Activated naive CD8-positive, alpha-beta T cell treated with anti-CD3 and anti-CD28 coated beads, Interleukin-2, amount 10 ng/mL, durations not matched to agents 7 days and 5 days (primary cell): ENCODE results near the gene HELLS. TPM values are rescaled to one million over a fixed set of nuclear protein-coding genes. Genes with fewer than 3 reads are reported as not detected.
"Not testable (repeated sequence)": the region's sequence is repeated elsewhere in the genome, so short reads cannot be mapped to it uniquely, and the experiment has no call there.

Source experiments
- ATAC-seq: fragments of 150-1000 bp; cut with Tn5 transposase; one replicate; pipeline ENCODE4 v1.10.0; 2021; ENCODE audit warnings: low read depth, moderate library complexity
- POLR2A ChIA-PET: fragments of 350-600 bp; sonication (Branson Sonifier 250); formaldehyde crosslinking; loops from one replicate; lab custom pipeline; 2021; ENCODE audit warnings: antibody characterized with exemption; lab: Charles Lee
- DNase-seq: peaks from one replicate; pipeline ENCODE4 v3.0.0; 2021
- H3K27ac Mint-ChIP-seq: one replicate; pipeline ENCODE4 v1.8.0; 2022; ENCODE audit warnings: mild to moderate bottlenecking, mixed read lengths
- H3K27me3 Mint-ChIP-seq: one replicate; pipeline ENCODE4 v1.8.0; 2022; ENCODE audit warnings: mild to moderate bottlenecking, moderate library complexity, mixed read lengths
- H3K36me3 Mint-ChIP-seq: one replicate; pipeline ENCODE4 v1.8.0; 2021; ENCODE audit warnings: mild to moderate bottlenecking, mixed read lengths
- H3K4me1 Mint-ChIP-seq: one replicate; pipeline ENCODE4 v1.8.0; 2021; ENCODE audit warnings: mixed read lengths
- H3K4me3 Mint-ChIP-seq: one replicate; pipeline ENCODE4 v1.8.0; 2022; ENCODE audit warnings: mild to moderate bottlenecking, moderate library complexity, mixed read lengths
- H3K9me3 Mint-ChIP-seq: one replicate; pipeline ENCODE4 v1.8.0; 2021; ENCODE audit warnings: mixed read lengths
- total RNA-seq, 2 experiments: library from RNA; stranded (reverse); gene quantifications; one replicate each; pipeline ENCODE4 v1.2.3, GENCODE V29; 2021

The HELLS gene
- total RNA-seq, 2 experiments from 2014 or later = 98.1 to 114 TPM

DNA sequence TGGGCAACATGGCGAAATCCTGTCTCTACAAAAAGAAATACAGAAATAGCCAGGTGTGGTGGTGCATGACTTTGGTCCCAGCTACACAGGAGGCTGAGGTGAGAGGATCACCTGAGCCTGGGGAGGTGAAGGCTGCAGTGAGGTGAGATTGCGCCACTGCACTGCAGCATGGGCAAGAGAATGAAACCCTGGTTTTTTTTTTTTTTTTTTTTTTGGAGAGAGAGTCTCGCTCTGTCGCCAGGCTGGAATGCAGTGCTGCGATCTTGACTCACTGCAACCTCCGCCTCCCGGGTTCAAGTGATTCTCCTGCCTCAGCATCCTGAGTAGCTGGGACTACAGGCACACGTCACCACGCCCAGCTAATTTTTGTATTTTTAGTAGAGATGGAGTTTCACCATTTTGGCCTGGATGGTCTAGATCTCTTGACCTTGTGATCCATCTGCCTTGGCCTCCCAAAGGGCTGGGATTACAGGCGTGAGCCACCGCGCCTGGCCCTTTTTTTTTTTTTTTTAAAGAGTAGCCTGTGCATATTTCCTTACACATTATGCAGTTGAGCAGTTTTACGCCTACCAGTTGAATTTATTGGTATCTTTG, 22.2 kb downstream of the HELLS start:
- ATAC-seq, H3K4me3 Mint-ChIP-seq, DNase-seq, POLR2A ChIA-PET, H3K27ac Mint-ChIP-seq, H3K4me1 Mint-ChIP-seq, H3K9me3 Mint-ChIP-seq, H3K27me3 Mint-ChIP-seq: not testable (repeated sequence)
- peaks cover 28% of the 10 kb centered on the region for H3K36me3 Mint-ChIP-seq

DNA sequence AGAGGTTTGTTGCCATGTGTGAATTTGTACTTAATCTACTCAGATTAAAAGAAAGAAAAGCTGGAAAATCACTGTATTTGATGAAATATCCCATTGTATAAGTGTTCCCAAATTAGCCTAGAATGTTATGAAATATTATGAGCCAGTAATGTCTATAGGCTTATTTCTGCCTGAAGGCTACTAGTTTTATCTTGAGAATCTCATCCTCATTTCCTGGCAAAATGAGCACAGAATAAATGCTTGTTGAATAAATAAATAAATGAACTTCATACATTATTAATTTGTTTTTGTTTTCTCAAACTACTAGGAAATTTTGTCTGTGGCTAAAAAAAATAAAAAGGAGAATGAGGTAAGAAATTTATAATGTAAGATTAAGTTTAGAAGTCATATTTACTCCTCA, 25.5 kb downstream of the HELLS start:
- peaks cover 41% of the 10 kb centered on the region for H3K36me3 Mint-ChIP-seq
- H3K9me3 Mint-ChIP-seq = no peaks in the 10 kb centered on the region
- ATAC-seq = no peak
- no peaks in the 10 kb centered on the region for H3K27me3 Mint-ChIP-seq
- H3K27ac Mint-ChIP-seq = no peak overlapping the region
- POLR2A ChIA-PET = no interaction called here
- no peaks in the 10 kb centered on the region for H3K4me1 Mint-ChIP-seq
- no peak for DNase-seq
- H3K4me3 Mint-ChIP-seq = no peak overlapping the region

DNA sequence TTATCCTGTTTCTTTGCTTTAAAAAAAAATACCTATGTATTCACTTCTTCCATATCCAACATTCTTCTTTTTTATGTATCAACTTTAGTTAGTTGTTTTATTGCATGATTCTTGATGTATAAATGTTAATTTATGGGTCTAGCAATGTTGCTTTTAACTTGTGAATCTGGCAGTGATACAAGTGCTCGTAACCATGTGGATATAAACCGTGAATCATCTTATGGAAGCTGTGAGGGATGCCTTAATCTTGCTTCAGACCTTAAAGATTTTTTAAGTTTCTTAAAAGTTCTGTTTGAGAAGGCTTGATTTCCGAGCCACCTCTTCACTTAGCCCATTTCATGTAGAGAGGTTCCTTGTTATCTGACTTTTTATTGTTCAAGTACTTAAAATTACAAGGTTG, 25.9 kb downstream of the HELLS start:
- Mint-ChIP-seq H3K27me3 (no peaks in the 10 kb centered on the region), H3K4me1 (no peaks in the 10 kb centered on the region), H3K9me3 (no peaks in the 10 kb centered on the region), H3K36me3 (peaks cover 39% of the 10 kb centered on the region), H3K4me3 (no peak overlapping the region), H3K27ac (no peak overlapping the region)
- ATAC-seq (no peak), DNase-seq (no peak)
- POLR2A ChIA-PET = no interaction called here

DNA sequence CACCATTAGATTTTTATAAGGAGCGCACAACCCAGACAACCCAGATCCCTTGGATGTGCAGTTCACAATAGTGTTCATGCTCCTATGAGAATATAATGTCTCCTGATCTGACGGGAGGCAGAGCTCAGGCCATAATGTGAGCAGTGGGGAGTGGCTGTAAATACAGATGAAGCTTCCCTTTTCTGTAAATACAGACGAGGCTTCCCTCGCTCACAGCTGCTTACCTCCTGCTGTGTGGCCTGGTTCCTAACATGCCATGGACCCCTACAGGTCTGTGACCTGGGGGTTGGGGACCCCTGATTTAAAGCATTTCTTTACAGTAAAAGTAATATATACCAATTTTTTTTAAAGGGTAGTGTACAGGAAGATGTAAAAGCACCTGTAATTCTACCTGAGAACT, 33.2 kb downstream of the HELLS start:
- POLR2A ChIA-PET = no interaction called here
- Mint-ChIP-seq H3K36me3 (peaks cover 31% of the 10 kb centered on the region), H3K27me3 (no peaks in the 10 kb centered on the region), H3K9me3 (no peaks in the 10 kb centered on the region), H3K27ac (no peak overlapping the region), H3K4me1 (no peaks in the 10 kb centered on the region), H3K4me3 (no peak overlapping the region)
- DNase-seq (no peak), ATAC-seq (no peak)

DNA sequence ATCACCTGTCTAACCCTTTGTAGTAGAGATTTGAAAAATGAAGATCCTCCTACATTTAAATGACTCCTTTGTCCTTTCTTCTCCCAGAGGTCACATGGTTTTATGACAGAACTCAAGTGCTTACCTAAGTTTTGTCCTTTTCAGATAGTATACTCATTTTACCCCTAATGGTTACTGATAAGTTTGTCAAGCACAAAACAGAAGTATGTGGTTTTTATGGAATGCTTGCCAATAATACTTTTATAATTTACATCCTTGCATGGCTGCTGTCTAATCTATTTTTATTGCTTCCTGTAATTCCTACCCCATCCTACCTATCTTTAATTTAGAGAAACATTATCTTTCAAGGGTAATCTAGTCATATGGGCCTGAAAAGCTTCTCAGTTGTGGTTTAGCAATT, 37.5 kb downstream of the HELLS start:
- ATAC-seq (no peak), DNase-seq (no peak)
- Mint-ChIP-seq H3K4me1 (no peaks in the 10 kb centered on the region), H3K36me3 (peaks cover 9% of the 10 kb centered on the region), H3K27ac (no peak overlapping the region), H3K9me3 (no peaks in the 10 kb centered on the region), H3K4me3 (no peak overlapping the region), H3K27me3 (no peaks in the 10 kb centered on the region)
- POLR2A ChIA-PET = no interaction called here

DNA sequence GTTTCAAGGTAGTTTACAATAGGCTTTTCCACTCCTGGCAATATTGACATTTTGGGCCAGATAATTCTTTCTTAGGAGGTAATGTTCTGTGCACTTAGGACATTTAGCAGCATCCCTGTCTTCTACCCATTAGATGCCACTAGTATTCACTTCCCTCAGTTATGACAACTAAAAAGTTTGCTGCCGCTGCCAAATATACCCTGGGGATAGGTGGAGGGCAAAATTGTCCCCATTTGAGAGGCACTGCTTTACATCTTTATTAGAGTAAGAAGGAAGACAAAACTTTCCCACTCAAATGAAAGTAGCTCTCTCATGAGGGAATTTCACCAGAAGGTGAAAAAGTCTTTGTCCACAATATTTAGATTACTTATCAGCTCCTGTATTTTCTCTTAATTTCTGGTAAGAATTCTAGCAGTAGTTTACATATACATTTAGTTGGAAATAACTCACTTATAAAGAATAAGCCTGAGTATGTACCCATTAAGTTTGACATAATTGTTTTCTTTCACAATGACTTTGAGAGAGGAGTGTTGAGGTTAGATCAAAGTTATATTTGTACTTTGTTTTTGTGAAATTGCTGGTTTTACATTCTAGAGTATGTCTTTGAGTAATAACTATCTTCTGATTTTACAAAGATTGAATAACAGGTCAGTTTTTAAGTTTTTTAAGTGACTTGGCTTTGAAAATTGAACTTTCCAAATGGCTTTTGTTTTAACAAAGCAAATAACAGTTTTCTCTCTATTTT, 46.0 kb downstream of the HELLS start:
- POLR2A ChIA-PET = no interaction called here

DNA sequence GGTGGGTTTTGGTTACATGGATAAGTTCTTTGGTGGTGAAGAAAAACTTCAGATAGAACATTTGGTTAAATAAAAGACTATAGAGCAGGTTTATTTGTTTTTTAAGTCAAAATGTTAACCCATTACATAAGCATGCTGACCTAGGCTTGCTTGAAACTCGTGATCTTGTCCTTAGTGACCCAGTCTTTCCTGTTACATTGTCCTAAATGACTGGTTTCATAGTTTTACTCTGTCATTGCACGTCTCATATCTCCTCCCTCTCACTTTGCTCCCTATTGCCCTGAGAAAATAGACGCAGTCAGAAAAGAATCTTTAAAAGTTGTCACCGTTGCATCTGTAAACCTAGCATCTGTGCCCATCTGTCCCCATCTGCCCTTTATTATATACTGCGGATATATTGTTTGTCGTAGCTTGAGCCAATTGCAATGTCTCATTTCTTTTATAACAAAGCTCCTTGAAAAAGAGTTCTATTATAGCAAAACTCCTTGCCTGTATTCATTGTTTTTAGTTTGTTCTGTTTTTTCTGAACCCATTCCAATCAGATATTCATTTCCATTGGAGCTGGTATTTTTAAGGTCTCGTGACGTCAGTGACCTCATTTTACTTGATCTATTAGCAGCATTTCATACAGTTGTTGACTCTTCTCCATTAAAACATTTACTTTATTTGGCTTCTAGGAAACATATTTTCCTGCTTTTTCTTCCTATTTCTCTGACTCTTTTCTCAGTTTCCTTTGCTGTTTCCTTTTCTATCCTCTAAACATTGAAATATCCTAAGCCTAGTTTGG, 57.3 kb downstream of the HELLS start:
- Mint-ChIP-seq H3K4me3 (no peak overlapping the region), H3K36me3 (peaks cover 47% of the 10 kb centered on the region), H3K27me3 (no peaks in the 10 kb centered on the region), H3K9me3 (no peaks in the 10 kb centered on the region), H3K27ac (no peak overlapping the region), H3K4me1 (no peaks in the 10 kb centered on the region)
- DNase-seq = no peak
- no peak for ATAC-seq
- POLR2A ChIA-PET = no interaction called here

More for the DNA sequence above, 46.0 kb downstream of the HELLS start:
- Mint-ChIP-seq H3K27ac (no peak overlapping the region), H3K27me3 (no peaks in the 10 kb centered on the region), H3K4me3 (no peak overlapping the region), H3K36me3 (peaks cover 34% of the 10 kb centered on the region), H3K4me1 (peaks cover 2% of the 10 kb centered on the region), H3K9me3 (no peaks in the 10 kb centered on the region)
- DNase-seq (no peak), ATAC-seq (no peak)

DNA sequence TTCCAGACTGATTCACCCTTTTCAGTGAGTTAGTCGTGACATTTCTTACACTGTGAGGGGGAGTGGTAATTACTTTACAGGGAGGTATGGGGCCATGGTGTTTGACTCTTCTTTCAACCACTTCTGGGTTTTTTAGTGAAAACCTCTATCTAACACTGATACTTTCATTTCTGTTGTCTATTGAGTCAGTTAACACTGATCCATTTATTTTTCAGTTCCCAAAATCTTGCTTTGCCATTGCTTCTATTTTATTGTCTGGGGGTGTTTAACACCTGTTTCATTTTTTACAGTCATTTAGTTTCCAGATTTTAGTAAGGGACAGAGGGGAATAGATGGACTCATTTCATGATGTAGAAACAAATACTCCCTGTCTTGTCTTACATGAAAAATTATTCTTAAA, 61.5 kb downstream of the HELLS start:
- Mint-ChIP-seq H3K4me1 (no peaks in the 10 kb centered on the region), H3K4me3 (no peak overlapping the region), H3K9me3 (no peaks in the 10 kb centered on the region), H3K27me3 (no peaks in the 10 kb centered on the region), H3K27ac (no peak overlapping the region), H3K36me3 (peaks cover 51% of the 10 kb centered on the region)
- POLR2A ChIA-PET = no interaction called here
- no peak for DNase-seq
- ATAC-seq = no peak

DNA sequence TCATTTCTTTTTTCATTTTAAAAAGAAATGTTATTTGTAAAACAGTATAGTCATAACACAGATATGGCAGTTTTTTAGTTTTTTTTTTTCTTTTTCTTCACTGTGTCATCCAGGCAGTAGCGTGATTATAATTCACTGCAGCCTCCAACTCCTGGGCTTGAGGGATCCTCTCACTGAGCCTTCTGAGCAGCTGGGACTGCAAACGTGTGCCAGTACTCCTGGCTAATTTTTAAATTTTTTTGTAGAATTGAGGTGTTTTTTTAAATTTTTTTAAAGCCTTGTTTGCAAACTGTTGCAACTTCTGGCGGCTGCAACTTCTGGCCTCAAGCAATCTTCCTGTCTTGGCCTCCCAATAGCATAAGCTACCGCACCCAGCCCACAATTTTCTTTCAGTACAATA, 63.0 kb downstream of the HELLS start:
- Mint-ChIP-seq H3K4me1 (no peaks in the 10 kb centered on the region), H3K36me3 (peaks cover 45% of the 10 kb centered on the region), H3K4me3 (no peak overlapping the region), H3K27me3 (no peaks in the 10 kb centered on the region), H3K27ac (no peak overlapping the region), H3K9me3 (no peaks in the 10 kb centered on the region)
- DNase-seq = no peak
- POLR2A ChIA-PET = no interaction called here
- ATAC-seq = no peak

DNA sequence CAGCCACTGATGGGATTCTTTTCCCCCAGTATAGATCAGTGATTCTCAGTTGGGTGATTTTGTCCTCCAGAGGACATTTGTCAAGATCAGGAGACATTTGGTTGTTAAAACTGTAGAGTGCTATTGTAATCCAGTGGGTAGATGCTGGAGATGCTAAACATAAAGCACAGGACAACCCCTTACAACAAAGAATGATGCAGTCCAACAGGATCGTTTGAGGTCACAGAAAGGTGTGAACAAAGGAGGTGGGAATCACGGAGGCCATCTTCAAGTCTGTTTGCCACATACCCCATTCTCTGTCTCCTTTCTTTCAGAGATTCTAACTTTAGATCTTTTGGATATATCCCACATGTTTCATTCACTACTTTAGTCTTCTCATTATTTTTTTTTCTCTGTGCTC, 69.0 kb downstream of the HELLS start:
- no peaks in the 10 kb centered on the region for H3K27me3 Mint-ChIP-seq
- peaks cover 22% of the 10 kb centered on the region for H3K36me3 Mint-ChIP-seq
- H3K27ac Mint-ChIP-seq = no peak overlapping the region
- ATAC-seq = no peak
- DNase-seq = no peak
- POLR2A ChIA-PET = no interaction called here
- no peaks in the 10 kb centered on the region for H3K9me3 Mint-ChIP-seq
- H3K4me3 Mint-ChIP-seq = no peak overlapping the region
- peaks cover 5% of the 10 kb centered on the region for H3K4me1 Mint-ChIP-seq

DNA sequence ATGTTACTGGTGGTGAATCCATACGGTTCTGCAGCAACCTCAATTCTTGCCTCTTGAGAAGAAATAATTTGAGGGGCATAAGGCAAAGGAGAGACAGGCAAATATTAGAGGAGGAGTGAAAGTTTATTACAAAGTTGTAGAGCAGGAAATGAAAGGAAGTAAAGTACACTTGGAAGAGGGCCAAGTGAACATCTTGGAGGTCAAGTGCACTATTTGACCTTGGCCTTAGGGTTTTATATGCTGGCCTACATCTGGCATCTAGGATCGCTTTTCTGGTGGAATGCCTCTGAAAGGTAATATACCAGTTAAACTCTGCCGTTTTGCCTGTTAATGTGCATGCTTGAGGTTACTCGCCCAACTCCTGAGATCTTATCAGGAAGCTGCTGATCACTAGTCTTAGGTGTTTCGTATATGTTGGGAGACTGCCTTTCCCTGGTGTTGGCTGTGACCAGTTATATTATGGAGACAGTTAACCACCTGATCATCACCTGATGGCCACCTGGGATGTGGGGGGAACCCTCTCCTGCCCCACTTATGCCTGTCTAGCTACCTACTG, 71.9 kb downstream of the HELLS start:
- Mint-ChIP-seq H3K9me3 (no peaks in the 10 kb centered on the region), H3K4me1 (peaks cover 5% of the 10 kb centered on the region), H3K27ac (no peak overlapping the region), H3K27me3 (no peaks in the 10 kb centered on the region), H3K4me3 (no peak overlapping the region), H3K36me3 (peaks cover 6% of the 10 kb centered on the region)
- ATAC-seq (no peak), DNase-seq (no peak)
- POLR2A ChIA-PET = no interaction called here

DNA sequence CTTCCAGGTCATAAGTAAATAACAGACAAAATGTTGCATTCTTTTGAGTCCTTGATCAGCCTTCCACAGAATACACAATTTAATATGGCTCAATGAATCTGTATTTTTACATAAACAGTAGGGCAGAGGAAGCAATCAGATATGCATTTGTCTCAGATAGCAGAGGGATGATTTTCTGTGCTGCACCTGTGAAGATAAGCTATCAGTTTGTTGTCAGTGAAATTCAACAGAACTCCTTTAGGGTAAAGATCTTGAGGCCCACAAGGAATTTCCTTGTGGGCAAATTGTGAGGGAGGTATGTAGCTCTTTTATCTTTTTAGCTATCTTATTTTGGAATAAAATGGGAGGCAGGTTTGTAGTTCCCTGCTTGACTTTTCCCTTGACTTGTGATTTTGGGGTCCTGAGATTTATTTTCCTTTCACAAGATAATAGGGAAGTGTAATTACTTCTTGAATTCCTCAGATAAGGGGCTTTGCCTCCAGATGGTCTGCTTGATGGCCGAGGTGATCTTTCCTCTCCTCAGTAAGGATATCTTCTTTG, 77.1 kb downstream of the HELLS start:
- POLR2A ChIA-PET = no interaction called here
- Mint-ChIP-seq H3K4me1 (no peaks in the 10 kb centered on the region), H3K36me3 (no peaks in the 10 kb centered on the region), H3K27ac (no peak overlapping the region), H3K4me3 (no peak overlapping the region), H3K27me3 (peaks cover 4% of the 10 kb centered on the region), H3K9me3 (no peaks in the 10 kb centered on the region)
- DNase-seq (no peak), ATAC-seq (no peak)

DNA sequence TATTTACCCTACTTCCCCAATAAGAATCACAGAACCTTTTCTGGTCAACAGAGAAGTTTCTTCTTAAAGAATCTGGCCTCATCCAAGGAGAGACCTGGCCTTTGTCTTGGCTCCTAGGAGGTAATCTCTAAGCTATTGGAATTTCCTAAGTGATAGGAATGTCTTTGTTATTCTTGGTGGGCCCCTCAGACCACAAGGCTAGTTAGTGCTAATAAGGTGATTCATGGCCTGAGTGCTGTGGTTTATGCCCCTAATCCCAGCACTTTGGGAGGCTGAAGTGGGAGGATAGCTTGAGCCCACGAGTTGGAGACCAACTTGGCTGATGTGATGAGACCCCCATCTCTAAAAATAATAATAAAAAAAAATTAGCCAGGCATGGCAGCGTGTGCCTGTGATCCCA, 78.0 kb downstream of the HELLS start:
- peaks cover 4% of the 10 kb centered on the region for H3K27me3 Mint-ChIP-seq
- DNase-seq (no peak), ATAC-seq (no peak)
- no peaks in the 10 kb centered on the region for H3K9me3 Mint-ChIP-seq
- POLR2A ChIA-PET = no interaction called here
- no peak overlapping the region for H3K27ac Mint-ChIP-seq
- H3K4me1 Mint-ChIP-seq = no peaks in the 10 kb centered on the region
- no peak overlapping the region for H3K4me3 Mint-ChIP-seq
- no peaks in the 10 kb centered on the region for H3K36me3 Mint-ChIP-seq
